CD4-positive, alpha-beta T cell (primary cell): ENCODE data around the gene GSE1. TPM values are rescaled to one million over a fixed set of nuclear protein-coding genes. Genes with fewer than 3 reads are reported as not detected.

Source experiments
- ATAC-seq: fragments of 200-7000 bp; cut with Tn5 transposase; one replicate; pipeline ENCODE4 v1.10.0; 2022; ENCODE audit warnings: mild to moderate bottlenecking; ENCODE audit not compliant: poor library complexity
- CTCF ChIA-PET: fragments of 350-600 bp; sonication (Branson Sonifier 250); formaldehyde crosslinking; loops from one replicate; lab custom pipeline; 2021; ENCODE audit warnings: antibody characterized with exemption, inconsistent platforms; lab: Charles Lee
- POLR2A ChIA-PET: fragments of 350-600 bp; sonication (Branson Sonifier 250); formaldehyde crosslinking; loops from one replicate; lab custom pipeline; 2021; ENCODE audit warnings: antibody characterized with exemption, inconsistent platforms; lab: Charles Lee
- DNase-seq, 14 experiments: peaks; one replicate each; pipeline ENCODE4 v3.0.0-alpha.2; 2013 to 2020; ENCODE audit warnings: mixed read lengths in 2 of 14
- H3K27ac ChIP-seq, 2 donors: one replicate each; pipeline versions ENCODE4 v1.5.1 to v1.7.0; 2013; ENCODE audit warnings: low read length in 2 of 2, low read depth in 1 of 2, mild to moderate bottlenecking in 1 of 2
- H3K27me3 ChIP-seq, 2 experiments: 1 replicate in 1 of 2; 2 replicates in 1 of 2; pipeline versions ENCODE4 v1.6.1 to v1.7.0; 2013; ENCODE audit warnings: low read length in 2 of 2, control low read depth in 1 of 2, mild to moderate bottlenecking in 1 of 2, moderate library complexity in 1 of 2; ENCODE audit not compliant: insufficient read depth in 2 of 2, control insufficient read depth in 1 of 2
- H3K36me3 ChIP-seq: one replicate; pipeline ENCODE4 v1.6.1; 2013; ENCODE audit warnings: low read length, control low read depth; ENCODE audit not compliant: insufficient read depth
- H3K4me1 ChIP-seq: one replicate; pipeline ENCODE4 v1.6.1; 2013; ENCODE audit warnings: low read length, control low read depth; ENCODE audit not compliant: insufficient read depth
- H3K4me3 ChIP-seq: one replicate; pipeline ENCODE4 v1.5.1; 2013; ENCODE audit warnings: mild to moderate bottlenecking, low read length, moderate library complexity
- H3K9me3 ChIP-seq, 2 experiments: 1 replicate in 1 of 2; 2 replicates in 1 of 2; pipeline versions ENCODE4 v1.6.1 to v1.7.0; 2013; ENCODE audit warnings: low read length in 2 of 2, mild to moderate bottlenecking in 2 of 2, control low read depth in 1 of 2, moderate library complexity in 1 of 2; ENCODE audit not compliant: control insufficient read depth in 1 of 2, insufficient read depth in 1 of 2
- H3K27ac Mint-ChIP-seq: one replicate; pipeline ENCODE4 v1.8.0; 2020; ENCODE audit warnings: mixed read lengths
- H3K27me3 Mint-ChIP-seq: one replicate; pipeline ENCODE4 v1.8.0; 2021; ENCODE audit warnings: mixed read lengths
- H3K36me3 Mint-ChIP-seq: one replicate; pipeline ENCODE4 v1.8.0; 2021; ENCODE audit warnings: low read depth, mixed read lengths
- H3K4me1 Mint-ChIP-seq: one replicate; pipeline ENCODE4 v1.8.0; 2021; ENCODE audit warnings: low read depth, mixed read lengths
- H3K4me3 Mint-ChIP-seq: one replicate; pipeline ENCODE4 v1.8.0; 2020; ENCODE audit warnings: mild to moderate bottlenecking, mixed read lengths
- H3K9me3 Mint-ChIP-seq: one replicate; pipeline ENCODE4 v1.8.0; 2020; ENCODE audit warnings: mixed read lengths
- CTCF ChIP-seq: fragments of 200-600 bp; IDR thresholded peaks from one replicate; pipeline ENCODE4 v1.8.0; 2022; ENCODE audit warnings: antibody characterized with exemption, mild to moderate bottlenecking
- intact Hi-C, 2 experiments: fragments of 100-400 bp; cut with DNase I in 1 of 2; cut with micrococcal nuclease in 1 of 2; formaldehyde crosslinking; loops; one replicate each; pipeline versions ENCODE4 v1.15.1 to v1.9.0; 2023 to 2025; cut with DNase I, micrococcal nuclease
- total RNA-seq, 174 experiments: library from RNA in 2 of 174; stranded (reverse) in 2 of 174; gene quantifications; one replicate each; pipeline ENCODE4 v1.2.3 and lab custom pipeline; 2021 to 2026

The GSE1 gene
- total RNA-seq, 2 experiments from 2014 or later = 11.7 to 13.7 TPM

GRCh38 chr16:85564277-85565051, 48.7 kb upstream of the GSE1 start:
- TF ChIP-seq CTCF = peak; percentile 12
- H3K27ac Mint-ChIP-seq = no peak overlapping the region
- intact Hi-C loops = no loop called here
- H3K36me3 ChIP-seq = no peaks in the 10 kb centered on the region
- no peak for ATAC-seq
- H3K27me3 ChIP-seq = no peaks in the 10 kb centered on the region
- POLR2A ChIA-PET = no interaction called here
- H3K9me3 ChIP-seq = peaks cover 4 to 25% of the 10 kb centered on the region in 2 experiments
- no peak overlapping the region for H3K27ac ChIP-seq
- CTCF ChIA-PET = interaction anchor here (0.7 to 1.8 kb wide), 4 partner anchors 11 to 144 kb away, joined by 3 to 4 read pairs (median 4); no protein-coding TSS in a partner anchor
- H3K36me3 Mint-ChIP-seq = no peaks in the 10 kb centered on the region
- no peaks in the 10 kb centered on the region for H3K27me3 Mint-ChIP-seq
- no peak overlapping the region for H3K4me3 Mint-ChIP-seq
- peaks cover 49% of the 10 kb centered on the region for H3K4me1 ChIP-seq
- peaks cover 4% of the 10 kb centered on the region for H3K4me1 Mint-ChIP-seq
- no peak overlapping the region for H3K4me3 ChIP-seq
- no peaks in the 10 kb centered on the region for H3K9me3 Mint-ChIP-seq
- peak in 5 of 14 experiments; percentile 17 to 65 (median 31) for DNase-seq

- Mint-ChIP-seq H3K36me3 (no peaks in the 10 kb centered on the region), H3K27me3 (no peaks in the 10 kb centered on the region), H3K27ac (no peak overlapping the region), H3K4me1 (peaks cover 13% of the 10 kb centered on the region), H3K9me3 (no peaks in the 10 kb centered on the region), H3K4me3 (no peak overlapping the region)
- ChIA-PET CTCF (interaction anchor here (0.7 to 1.3 kb wide), 2 partner anchors 46 to 145 kb away, joined by 3 read pairs; no protein-coding TSS in a partner anchor), POLR2A (no interaction called here)
- no peak overlapping the region for H3K27ac ChIP-seq
- peaks cover 4 to 30% of the 10 kb centered on the region in 2 experiments for H3K9me3 ChIP-seq
- H3K4me3 ChIP-seq = no peak overlapping the region
- DNase-seq (no peak), ATAC-seq (no peak)
- H3K27me3 ChIP-seq = no peaks in the 10 kb centered on the region
- H3K4me1 ChIP-seq = peaks cover 58% of the 10 kb centered on the region
- TF ChIP-seq CTCF = no peak
- intact Hi-C loops = no loop called here
- H3K36me3 ChIP-seq = no peaks in the 10 kb centered on the region
These were observed 47.8 kb upstream of the GSE1 start for GRCh38 chr16:85565340-85565739.

- TF ChIP-seq CTCF = no peak
- ChIA-PET POLR2A (no interaction called here), CTCF (interaction anchor here (1.3 to 1.8 kb wide), 2 partner anchors 8 to 146 kb away, joined by 3 to 5 read pairs; no protein-coding TSS in a partner anchor)
- no peak for DNase-seq
- Histone ChIP-seq H3K27me3 (no peaks in the 10 kb centered on the region), H3K36me3 (no peaks in the 10 kb centered on the region), H3K4me1 (peaks cover 64% of the 10 kb centered on the region), H3K27ac (no peak overlapping the region), H3K9me3 (peaks cover 4 to 30% of the 10 kb centered on the region in 2 experiments), H3K4me3 (no peak overlapping the region)
- H3K36me3 Mint-ChIP-seq = no peaks in the 10 kb centered on the region
- H3K27ac Mint-ChIP-seq = no peak overlapping the region
- no peak overlapping the region for H3K4me3 Mint-ChIP-seq
- ATAC-seq = no peak
- intact Hi-C loops = no loop called here
- no peaks in the 10 kb centered on the region for H3K9me3 Mint-ChIP-seq
- peaks cover 19% of the 10 kb centered on the region for H3K4me1 Mint-ChIP-seq
- no peaks in the 10 kb centered on the region for H3K27me3 Mint-ChIP-seq
These were observed 47.2 kb upstream of the GSE1 start for GRCh38 chr16:85565801-85566526.
